ENCODE results near the gene DOCK8. TPM values are rescaled to one million over a fixed set of nuclear protein-coding genes. Genes with fewer than 3 reads are reported as not detected.

DOCK8 gene
- total RNA-seq, 4 donors from 2014 or later = 22.7 to 49.0 (median 36.7) TPM

DNA sequence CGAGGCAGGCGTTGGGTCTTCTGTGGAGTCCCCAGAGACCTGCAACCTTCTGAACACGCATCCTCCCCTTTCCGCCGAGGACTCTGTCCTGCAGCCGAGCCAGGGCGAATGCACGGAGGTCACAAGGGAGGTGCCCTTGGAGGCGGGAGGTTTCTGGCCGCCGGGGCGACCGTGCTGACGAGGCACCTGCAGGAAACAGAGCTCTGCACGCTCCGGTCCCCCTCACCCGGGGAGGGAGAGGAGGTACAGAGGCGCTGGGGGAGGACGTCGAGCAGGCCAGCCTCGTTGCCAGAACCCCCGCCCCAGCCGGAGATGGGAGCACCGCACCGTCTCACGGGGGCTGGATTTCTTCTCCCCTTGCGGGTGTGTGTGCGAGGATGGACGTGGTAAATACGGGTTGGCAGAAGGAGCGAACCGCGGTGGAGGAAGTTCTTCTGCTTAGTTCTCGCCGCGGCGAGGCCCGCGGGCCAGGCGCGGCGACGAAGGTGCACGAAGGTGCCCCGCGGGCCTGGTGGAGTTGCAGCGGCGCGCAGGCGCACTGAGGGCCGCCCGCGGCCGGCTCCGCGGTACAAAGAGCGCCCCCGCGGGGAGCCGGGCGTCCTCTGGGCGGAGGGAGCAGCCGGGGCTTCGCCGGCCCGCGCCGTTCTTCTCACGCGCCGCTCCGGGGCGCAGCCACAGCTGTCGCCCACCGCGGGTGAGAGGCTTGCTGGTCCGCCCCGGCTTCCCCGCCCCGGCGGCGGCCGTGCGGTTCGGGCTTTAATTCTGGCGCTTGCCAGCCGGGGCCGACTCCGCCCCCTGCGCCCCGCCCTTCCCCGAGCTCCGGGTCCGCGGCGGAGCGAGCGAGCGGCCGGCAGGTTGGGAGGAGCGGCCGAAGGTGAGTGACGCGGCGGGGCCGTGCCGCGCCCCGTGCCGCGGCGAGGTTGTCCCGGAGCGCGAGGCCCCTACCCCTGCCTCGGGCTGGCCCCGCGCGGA lies 289.5 kb downstream of the DOCK8 start, which contains the start of gene KANK1:
TSS of gene KANK1 (plus strand) at position 815 of the 972 bp plus-strand sequence.
- TF ChIP-seq, protein P1, sequence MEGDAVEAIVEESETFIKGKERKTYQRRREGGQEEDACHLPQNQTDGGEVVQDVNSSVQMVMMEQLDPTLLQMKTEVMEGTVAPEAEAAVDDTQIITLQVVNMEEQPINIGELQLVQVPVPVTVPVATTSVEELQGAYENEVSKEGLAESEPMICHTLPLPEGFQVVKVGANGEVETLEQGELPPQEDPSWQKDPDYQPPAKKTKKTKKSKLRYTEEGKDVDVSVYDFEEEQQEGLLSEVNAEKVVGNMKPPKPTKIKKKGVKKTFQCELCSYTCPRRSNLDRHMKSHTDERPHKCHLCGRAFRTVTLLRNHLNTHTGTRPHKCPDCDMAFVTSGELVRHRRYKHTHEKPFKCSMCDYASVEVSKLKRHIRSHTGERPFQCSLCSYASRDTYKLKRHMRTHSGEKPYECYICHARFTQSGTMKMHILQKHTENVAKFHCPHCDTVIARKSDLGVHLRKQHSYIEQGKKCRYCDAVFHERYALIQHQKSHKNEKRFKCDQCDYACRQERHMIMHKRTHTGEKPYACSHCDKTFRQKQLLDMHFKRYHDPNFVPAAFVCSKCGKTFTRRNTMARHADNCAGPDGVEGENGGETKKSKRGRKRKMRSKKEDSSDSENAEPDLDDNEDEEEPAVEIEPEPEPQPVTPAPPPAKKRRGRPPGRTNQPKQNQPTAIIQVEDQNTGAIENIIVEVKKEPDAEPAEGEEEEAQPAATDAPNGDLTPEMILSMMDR (IDR thresholded peaks at IDR 0.05; ENCODE audit: low read depth) = no peak

GRCh38 chr9:504921-505740 lies 290.5 kb downstream of the DOCK8 start:
- TF ChIP-seq, protein P1 (IDR thresholded peaks at IDR 0.05; ENCODE audit: low read depth) = no peak

DNA sequence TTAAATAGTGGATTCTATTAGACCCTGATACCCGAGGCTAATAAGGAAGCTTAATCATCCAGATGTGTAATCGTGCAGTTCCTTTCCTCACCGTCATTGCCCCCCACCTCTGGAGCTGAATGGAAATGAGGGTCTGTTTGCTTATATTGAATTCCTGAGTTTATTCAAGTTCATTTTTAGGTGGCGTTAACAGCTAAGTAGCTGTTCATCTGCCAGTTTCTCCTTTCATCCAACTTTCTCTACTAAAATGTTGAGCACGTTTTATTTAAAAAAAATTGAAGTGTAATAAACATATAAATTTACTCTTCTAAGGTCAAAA lies 291.0 kb downstream of the DOCK8 start:
- TF ChIP-seq, protein P1 (IDR thresholded peaks at IDR 0.05; ENCODE audit: low read depth) = no peak

DNA sequence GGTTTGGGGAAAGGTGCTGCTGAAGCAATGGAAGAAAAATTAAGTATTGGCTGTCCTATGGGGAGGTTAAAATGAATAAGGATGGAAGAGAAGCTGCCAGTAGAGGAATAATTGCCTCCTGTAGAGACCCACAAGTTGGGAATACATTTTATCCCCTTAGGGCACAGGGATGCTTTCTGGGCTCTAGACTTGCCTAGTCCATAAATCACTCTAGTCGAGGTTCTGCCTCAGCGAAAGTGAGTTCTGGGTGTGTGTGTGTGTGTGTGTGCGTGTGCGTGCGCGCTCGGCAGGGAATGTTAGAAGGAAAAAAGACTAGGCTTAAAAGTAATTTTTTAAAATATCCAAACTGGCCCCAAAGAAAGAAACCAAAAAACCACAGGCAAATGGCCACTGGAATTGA lies 291.6 kb downstream of the DOCK8 start:
- TF ChIP-seq, protein P1 (IDR thresholded peaks at IDR 0.05; ENCODE audit: low read depth) = no peak

DNA sequence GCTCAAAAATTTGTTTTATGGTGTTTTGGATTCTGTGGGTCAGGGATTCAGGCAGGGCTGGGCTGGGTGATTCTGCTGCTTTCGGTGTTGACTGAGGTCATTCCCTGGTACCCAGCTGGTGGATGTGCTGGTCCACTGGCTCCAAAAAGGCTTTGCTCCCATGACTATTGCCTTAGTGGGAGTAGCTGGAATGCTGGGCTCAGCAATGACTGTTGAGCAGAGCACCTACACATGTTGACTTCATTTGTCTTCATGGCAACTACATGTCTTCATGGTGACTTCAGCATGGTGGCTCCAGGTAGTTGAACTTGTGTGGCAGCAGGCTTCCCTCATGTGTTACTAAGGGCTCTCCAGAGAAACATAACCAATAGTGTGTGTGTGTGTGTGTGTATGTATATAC lies 297.2 kb downstream of the DOCK8 start:
- TF ChIP-seq, protein P1 (IDR thresholded peaks at IDR 0.05; ENCODE audit: low read depth) = no peak

GRCh38 chr9:512555-513272 lies 298.0 kb downstream of the DOCK8 start:
- TF ChIP-seq, protein P1 (IDR thresholded peaks at IDR 0.05; ENCODE audit: low read depth) = no peak

Other genes starting within 250 kb of the DOCK8 start
- 1 to 10 TPM; 1.8 to 8.5 (median 5.1) TPM for gene WASHC1, start 185.4 kb upstream of the DOCK8 start, total RNA-seq
- under 1 TPM in 1 of 4 donors, not detected in 3; 0.38 TPM for gene FOXD4, start 96.4 kb upstream of the DOCK8 start, total RNA-seq
- 10 to 100 TPM; 27.7 to 40.3 (median 35.6) TPM for gene ZNG1A, start 35.8 kb upstream of the DOCK8 start, total RNA-seq